Limb (tissue), 2 donors: ENCODE data around the gene LRIT2.

Experiments
- DNase-seq, 2 donors: peaks; one replicate each; pipeline ENCODE4 v3.0.0-alpha.2; 2016; ENCODE audit errors: extremely low spot score in 2 of 2

The LRIT2 gene, protein sequence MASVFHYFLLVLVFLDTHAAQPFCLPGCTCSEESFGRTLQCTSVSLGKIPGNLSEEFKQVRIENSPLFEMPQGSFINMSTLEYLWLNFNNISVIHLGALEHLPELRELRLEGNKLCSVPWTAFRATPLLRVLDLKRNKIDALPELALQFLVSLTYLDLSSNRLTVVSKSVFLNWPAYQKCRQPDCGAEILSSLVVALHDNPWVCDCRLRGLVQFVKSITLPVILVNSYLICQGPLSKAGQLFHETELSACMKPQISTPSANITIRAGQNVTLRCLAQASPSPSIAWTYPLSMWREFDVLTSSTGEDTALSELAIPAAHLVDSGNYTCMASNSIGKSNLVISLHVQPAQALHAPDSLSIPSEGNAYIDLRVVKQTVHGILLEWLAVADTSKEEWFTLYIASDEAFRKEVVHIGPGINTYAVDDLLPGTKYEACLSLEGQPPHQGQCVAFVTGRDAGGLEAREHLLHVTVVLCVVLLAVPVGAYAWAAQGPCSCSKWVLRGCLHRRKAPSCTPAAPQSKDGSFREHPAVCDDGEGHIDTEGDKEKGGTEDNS

GRCh38 chr10:84225427-84226173, at the start of gene LRIT2:
TSS of gene LRIT2 (minus strand) at chr10:84225544. CDS start at chr10:84225520, 24 bp downstream.
- DNase-seq, result no peak

DNA sequence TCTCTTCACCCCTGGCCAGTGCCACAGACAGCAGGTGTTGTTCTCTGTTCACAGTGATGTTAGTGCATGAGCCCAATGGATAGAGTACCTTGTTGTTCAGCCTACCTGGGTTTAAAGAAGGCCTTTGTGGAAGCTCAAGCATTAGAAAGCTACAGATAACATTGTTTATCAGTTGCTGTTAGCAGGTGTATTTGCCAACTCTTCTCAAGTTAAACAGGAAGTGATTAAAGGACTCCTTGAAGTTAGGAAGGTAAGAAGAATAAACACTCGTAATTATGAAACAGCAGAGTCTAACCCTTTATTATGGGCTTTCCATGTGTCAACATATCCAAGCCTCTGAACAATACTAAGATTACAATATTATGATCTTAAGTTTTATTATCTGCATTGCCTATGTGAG, 45.4 kb upstream of the LRIT2 start:
- no peak for DNase-seq

DNA sequence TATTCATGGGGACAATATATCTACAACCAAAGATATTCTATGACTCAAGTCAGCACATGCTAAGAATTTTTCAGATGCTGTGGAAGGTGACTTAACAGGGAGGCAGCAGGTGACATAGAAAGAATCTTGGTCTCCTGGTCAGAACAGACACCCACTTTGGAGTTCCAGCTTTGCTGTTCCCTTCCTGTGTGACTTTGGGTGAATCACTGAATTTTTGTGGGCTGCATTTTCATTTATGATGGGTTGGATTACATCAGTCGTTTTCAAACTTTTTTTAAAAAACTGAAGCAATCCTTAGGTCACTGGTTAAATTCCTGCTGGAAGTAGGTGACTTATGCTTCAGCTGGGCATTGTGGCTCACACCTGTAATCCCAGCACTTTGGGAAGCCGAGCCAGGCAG, 44.4 kb upstream of the LRIT2 start:
- DNase-seq, result no peak

GRCh38 chr10:84269162-84269561, 43.8 kb upstream of the LRIT2 start:
- no peak for DNase-seq

DNA sequence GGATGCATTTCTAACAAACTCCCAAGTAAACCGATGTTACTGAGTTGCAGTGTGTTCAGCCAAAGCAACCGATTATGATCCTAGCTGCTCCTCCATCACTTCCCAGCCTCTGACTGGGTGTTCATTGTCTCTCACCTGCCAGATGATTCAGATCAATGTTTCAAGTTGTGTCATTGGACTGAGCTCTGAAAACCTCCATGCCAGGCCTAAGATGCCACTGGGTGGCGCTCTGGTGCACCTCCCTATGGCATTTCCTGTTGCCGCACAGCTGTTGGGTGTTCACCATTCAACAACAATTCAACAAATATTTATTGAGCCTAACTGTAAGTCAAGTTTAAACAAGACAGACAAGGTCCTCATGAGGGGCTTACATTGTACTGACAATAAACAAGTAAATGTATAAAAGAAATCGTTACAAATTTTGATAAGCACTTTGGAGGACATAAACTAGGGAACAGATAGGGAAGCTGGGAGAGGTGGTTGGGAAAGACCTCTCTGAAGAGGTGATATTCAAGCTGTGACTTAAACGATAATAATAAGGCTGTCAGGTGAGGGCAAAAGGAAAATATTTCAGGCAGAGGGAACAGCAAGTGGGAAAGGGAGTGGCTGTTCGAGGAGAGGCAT, 42.3 kb upstream of the LRIT2 start:
- DNase-seq, result no peak

GRCh38 chr10:84265418-84265817, 40.1 kb upstream of the LRIT2 start:
- DNase-seq, result peak in 1 of 2 donors; percentile 36

GRCh38 chr10:84264611-84265141, 39.3 kb upstream of the LRIT2 start:
- DNase-seq, result peak; percentile 56 to 81

DNA sequence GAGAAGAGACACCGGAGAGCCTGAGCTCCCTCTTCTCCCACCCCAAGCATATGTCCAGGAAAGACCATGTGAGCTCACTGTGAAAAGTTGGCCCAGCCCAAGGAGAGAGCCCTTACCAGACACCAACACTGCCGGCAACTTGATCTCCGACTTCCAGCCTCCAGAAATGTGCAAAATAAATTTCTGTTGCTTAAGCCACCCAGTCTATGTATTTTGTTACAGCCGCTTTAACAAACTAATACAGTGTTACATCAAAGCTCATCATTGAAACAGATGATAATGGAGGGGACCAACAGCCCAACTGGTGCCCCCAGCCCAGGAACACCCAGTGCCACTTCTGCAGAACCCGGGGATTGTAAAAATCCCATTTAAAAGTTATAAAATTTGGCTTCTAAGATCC, 38.4 kb upstream of the LRIT2 start:
- no peak for DNase-seq

DNA sequence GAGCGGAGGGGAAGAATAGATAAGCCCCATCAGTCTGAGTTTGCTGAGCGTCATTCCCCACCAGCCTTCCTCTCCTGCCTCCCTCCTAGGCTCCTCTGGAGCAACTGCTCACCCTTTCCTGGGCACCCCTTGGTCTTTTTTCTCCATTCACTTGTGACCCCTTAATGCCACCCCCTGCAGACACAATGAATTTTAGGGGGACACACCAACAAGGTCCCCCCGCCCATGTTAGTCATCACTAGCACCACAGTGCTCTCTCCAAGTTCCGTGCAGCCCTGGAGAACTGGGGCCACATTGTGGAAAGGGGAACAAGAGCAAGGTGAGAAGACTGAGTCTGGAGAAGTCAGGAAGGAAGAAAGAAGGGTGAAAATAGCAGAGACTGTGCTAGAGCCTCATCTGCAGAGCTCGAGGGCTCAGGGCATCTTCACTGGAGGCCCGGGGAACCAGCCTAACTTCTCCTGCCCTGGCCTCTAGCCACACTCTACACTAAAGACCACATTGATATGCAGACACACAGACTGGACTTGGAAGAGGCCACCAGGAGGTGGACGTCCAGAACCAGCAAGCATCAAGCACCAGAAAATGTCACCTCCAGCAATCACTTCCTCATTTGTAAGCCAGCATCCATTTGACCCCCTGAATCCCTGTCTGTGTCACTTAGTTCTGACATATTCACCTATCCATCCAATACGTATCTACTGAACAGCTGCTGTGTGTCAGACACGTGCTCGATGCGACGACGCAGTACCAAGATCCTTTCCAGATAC, 37.0 kb upstream of the LRIT2 start:
- no peak for DNase-seq

DNA sequence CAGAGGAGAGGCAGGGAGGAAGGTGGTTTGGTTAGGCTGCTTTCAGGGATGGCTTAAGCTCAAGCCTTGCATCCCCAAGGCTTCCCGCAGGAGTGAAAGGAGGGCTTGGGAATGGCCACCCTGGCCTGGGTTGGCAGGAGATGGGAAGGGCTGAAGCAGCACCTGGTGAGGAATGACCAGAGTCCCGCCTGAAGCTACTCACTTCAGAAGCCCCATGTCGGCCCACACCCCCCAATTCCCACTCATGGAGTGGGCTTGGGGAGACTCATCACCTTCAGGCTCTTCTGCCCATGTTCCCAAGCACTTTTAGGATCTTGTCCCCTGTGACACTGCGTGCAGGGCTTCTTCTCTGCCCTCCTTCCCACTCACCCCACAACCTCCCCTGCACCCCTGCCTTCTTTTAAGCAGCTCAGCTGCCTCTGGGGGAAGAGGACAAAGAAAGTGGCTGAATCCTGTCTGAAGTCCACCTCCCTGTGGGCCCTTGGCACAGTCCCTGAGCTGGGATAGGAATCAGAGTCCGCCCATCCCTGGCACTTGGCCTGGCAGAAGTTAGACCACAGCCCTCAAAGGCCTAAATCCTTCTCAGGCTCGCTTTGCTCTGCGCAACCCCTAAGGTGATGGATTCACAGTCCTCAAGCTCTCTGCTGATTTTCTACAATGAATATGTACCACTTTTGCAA, 36.0 kb upstream of the LRIT2 start:
- DNase-seq, result no peak

DNA sequence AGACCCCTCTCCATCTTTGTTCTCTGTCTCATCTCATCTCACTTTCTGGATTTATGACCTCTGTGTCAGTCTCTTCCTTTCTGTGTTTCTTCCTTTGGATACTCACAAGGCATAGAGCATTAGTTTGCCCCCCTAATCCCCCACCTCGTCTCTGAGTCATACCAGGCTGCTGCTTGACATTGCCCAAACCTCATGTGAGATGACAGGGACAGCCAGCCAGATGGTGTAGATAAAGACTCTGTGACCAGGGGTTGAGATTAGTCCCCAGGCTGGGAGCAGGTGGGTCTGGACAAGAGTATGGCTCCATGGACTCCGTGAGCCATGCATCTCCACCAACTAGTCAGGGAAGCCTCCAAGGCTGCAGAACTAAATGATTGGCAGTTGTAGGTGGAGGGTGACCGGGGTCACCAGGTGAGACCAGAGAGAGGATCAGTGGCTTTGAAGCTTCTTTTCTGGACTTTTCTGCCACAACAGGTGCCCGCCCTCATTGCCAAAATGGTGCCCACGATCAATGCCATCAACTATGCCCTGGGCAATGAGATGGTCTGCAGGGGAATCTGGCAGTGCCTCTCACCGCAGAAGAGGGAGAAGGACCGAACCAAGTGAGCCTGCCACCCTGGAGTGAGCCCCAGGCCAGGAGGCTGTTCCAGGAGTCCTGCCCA, 32.8 kb upstream of the LRIT2 start:
- DNase-seq, result no peak

DNA sequence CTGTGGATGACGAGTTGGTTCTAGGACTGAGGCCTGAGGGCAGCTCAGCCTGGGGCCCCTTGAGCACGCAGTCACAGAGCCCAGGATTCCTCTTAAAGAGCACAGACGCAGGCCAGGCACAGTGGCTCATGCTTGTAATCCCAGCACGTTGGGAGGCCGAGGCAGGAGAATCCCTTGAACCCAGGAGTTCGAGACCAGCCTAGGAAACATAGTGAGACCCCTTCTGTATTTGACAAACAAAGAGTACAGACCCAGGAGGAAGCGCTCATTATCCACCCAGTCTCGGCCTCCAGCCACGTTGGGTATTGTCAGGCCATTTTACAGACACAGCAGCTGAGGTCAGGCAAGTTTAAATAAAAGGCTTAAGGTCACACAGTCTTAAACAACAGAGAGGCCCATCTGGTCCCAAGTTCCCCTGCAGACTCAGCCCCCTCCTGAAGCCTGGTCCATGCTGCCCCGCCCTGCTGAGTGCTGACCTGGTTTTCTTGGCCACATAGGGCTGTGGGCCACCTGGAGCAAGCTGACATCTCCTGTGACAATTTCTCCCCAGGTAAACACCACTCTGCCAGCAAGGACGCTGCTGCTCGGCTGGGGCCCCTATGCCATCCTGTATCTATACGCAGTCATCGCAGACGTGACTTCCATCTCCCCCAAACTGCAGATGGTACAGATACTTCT, 32.1 kb upstream of the LRIT2 start:
- no peak for DNase-seq

DNA sequence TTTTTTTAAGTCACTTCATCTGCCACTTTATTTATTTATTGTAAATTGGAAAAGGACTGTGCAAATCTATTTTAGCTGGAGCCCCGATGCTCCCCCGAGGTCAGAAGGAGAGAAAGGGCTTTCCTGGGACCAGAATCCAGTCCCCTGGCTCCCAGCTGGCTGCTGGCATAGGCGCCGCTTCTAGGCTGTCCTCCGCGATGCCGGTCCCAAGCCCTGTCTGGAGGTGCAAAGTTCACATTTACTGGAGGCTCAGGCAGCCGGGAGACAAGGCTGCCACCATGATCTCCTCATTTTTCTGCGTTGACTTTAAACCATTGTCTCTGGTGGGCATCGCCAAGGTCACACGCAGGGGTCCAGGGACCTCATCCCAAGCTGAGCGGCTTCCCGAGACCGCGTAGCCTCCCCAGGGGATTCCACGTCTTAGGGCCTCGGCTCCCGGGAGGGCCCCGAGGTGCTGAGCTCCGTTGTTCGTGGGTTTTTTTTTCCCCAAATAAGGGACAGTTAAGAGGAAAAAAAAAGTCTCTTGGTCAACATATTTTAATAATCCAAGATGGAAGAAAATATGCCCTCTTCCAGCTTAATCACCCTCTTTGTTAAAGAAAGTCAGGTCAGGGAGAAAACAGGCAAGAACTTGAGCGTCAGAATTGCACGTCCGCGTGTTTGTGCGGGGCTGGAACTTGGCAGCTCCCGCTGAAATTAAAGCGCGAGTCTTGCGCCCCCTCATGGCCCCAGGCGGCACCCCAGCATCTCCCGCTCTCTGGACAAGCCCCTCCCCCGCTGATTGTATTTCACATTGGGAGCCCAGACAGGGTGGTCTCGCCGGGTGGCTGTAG, 31.4 kb upstream of the LRIT2 start:
- DNase-seq, result peak; percentile 37 to 74

GRCh38 chr10:84254552-84255478, 29.5 kb upstream of the LRIT2 start:
- no peak for DNase-seq

GRCh38 chr10:84248794-84249193, 23.4 kb upstream of the LRIT2 start:
- no peak for DNase-seq

GRCh38 chr10:84247496-84247895, 22.2 kb upstream of the LRIT2 start:
- DNase-seq, result no peak

DNA sequence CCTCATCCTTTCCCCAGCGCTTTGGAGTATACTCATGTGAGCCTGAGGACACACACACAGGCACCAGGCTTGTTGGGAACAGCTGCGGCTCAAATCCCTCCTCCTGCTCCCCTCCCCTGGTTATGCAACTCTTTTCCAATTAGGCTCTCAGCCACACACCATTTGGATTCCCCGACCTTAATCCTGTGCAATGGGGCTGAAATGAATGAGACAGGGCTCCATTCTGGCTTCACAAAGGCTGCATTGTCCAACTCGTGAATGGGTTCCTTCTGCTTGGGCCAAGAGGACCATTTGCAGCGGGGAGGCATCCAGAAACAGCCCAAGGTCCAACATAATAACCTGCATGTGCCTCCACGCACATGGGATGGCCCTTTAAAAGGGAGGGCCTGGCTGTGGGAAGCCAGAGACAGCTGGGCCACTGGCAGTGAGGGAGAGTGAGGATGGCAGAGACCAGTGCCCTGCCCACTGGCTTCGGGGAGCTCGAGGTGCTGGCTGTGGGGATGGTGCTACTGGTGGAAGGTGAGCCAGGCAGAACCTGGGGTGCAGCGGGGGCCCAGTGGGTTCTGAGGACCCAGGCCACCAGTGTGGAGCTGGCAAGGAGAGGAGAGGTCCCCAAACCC, 19.4 kb upstream of the LRIT2 start, which contains the start of gene RGR:
Gene RGR (plus strand): TSS at position 403 of the 620 bp plus-strand sequence. CDS start 38 bp downstream, at position 441.
- peak; percentile 55 for DNase-seq
